HG03097 (cell line): Measurements from ENCODE around the gene MYCN.
"Not testable (repeated sequence)": the region's sequence is repeated elsewhere in the genome, so short reads cannot be mapped to it uniquely, and the experiment has no call there.

Experiments
- ATAC-seq: cut with Tn5 transposase; IDR thresholded peaks from one replicate; pipeline ENCODE4 v1.9.1; 2021; ENCODE audit not compliant: unreplicated experiment, low FRiP score

MYCN gene

DNA sequence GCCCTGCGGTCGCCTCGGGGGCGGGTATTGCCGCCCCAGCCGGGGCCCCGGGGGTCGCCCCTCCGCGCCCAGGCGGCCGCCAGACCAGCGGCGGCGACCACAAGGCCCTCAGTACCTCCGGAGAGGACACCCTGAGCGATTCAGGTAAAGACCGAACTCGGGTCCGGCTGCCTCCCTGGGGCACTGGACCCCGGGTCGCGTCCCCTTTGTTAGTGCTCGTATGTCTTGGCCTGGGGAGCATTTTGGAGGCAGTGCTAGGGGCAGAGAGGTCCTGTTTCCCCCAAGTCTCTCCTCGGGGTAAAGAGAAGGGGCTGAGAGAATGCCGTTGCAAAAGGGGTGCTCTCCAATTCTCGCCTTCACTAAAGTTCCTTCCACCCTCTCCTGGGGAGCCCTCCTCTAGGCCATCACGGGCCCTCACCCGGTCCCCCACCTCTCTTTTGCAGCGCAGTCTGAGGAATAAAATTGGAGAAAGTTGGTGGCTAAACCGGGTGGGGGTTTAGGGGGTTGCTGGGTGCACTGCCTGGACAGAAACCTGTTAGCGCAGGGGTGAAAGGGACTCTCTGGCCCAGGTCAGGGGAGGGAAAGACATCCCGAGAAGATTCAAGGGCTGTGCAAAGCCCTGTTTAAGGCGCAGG, 2.5 kb downstream of the MYCN start:
- ATAC-seq: no peak

- ATAC-seq: no peak
These were observed 3.3 kb downstream of the MYCN start for GRCh38 chr2:15943378-15944280.

DNA sequence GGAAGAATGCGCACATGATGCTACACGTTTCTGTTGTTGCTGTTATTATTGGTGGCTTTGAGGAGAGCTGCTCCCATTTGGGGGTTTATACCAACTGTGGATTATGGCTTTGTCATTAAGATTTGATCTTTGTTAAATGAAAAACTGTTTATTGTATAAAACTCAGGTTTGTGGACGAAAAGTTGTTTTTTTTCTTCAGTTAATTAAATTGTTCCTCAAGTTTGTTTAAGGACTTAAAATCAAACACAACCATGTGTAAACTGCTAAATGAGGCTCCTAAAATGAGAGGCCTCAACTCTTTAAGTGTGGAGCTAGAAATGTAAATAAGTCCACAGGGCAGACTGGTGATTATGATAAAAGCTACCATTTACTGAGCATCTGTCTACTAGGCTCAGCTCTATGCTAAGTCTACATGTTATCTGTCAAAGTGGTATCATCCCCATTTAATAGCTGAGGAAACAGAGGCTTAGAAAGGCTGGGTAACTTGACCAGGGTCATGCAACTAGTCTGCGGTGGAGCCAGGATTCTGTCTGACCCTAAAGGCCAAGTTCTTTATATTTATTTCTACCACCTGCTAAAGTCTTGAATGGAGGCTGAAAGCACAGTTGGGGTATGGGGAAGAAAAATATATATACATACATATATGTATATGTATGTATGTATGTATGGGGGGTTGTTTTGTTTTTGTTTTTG, 4.1 kb downstream of the MYCN start:
- no peak for ATAC-seq

- no peak for ATAC-seq
These were observed 5.8 kb downstream of the MYCN start for GRCh38 chr2:15945909-15946705.

GRCh38 chr2:15946983-15947382, 6.6 kb downstream of the MYCN start:
- ATAC-seq: no peak

GRCh38 chr2:15947431-15947830, 7.1 kb downstream of the MYCN start:
- ATAC-seq: no peak

DNA sequence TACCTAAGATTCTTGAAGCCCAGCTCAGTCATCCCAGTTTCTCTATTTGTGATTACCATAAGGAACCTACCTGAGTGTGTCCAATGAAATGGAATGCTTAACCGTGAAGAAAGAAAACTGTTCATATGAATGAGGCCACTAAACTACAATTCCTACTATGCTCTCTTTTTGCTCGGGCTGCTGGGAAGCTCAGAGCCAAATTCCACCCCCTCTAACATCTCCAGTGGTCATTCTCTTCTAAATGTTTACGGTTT, 8.3 kb downstream of the MYCN start:
- no peak for ATAC-seq

GRCh38 chr2:15949126-15949525, 8.8 kb downstream of the MYCN start:
- no peak for ATAC-seq

GRCh38 chr2:15949551-15949950, 9.2 kb downstream of the MYCN start:
- no peak for ATAC-seq

DNA sequence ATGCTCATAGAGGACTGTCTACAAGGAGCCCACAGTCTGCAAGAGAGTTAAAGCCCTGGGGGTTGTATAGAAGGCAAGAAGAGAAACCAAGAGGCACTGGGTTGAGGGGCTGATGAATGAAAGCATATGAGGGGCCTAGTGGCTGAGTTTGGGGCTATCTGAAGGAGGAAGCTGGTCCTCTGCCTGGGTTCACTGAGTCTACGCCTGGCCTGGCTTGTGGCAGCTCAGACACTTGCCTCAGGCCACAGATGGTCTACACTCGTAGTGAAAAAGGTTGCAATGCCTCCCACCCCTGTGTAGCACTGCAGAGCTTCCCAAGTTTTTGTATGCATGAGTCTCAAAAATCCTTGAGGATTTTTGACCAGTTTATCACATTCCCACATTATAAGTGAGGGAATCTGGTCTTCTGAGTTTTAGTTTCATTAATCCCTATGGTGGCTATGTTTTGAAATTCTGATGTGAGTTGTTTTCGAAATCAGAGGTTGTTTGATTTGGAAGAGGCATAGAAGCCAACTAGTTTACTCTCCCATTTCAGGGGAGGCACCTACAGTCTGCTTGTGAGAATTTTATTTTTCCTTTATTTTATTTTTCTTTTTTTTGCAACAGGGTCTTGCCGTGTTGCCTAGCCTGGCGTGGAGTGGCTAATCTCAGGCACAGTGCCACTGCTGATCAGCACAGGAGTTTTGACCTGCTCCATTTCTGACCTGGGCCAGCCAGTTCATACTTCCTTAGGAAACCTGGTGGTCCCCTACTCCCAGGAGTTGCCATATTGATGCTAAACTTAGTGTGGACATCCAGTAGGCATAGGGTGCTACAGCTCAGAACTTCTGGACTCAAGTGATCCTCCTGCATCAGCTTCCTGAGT, 10.0 kb downstream of the MYCN start:
- ATAC-seq: no peak

DNA sequence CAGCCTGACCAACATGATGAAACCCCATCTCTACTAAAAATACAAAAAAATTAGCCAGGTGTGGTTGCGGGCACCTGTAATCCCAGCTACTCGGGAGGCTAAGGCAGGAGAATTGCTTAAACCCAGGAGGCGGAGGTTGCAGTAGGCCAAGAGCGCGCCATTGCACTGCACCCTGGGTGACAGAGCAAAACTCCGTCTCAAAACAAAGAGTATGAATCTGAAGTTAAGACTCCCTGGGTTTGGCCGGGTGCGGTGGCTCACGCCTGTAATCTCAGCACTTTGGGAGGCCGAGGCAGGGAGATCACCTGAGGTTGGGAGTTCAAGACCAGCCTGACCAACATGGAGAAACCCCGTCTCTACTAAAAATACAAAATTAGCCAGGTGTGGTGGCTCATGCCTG, 11.6 kb downstream of the MYCN start:
- ATAC-seq: not testable (repeated sequence)

DNA sequence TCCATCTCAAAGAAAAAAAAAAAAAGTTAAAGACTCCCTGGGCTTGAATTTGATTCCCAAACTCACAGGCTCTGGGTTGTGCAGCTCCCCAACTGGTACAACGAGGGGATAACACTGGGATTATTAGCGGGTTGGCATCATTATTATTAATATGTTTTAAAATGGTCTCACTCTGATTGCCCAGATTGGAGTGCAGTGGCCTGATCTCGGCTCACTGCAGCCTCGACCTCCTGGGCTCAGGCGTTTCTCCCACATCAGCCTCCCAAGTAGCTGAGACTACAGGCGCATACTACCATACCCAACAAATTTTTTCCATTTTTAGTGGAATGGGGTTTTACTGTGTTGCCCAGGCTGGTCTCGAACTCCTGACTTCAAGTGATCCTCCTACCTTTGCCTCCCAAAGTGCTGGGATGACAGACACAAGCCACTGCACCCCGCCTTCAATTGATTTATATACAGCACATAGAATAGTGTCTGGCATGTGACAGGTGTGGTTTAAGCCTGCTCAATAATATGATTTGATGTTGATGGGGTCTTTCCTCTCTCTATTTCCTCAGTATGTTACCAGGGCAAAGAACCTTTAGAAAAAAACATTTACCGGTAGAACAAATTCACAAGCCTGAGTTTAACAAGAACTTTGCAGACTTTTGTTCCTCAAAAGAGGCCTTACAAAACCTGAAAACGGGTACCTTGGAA, 12.2 kb downstream of the MYCN start:
- ATAC-seq: no peak

GRCh38 chr2:15953147-15953630, 12.8 kb downstream of the MYCN start:
- no peak for ATAC-seq

GRCh38 chr2:15953891-15954680, 13.7 kb downstream of the MYCN start:
- ATAC-seq: no peak

GRCh38 chr2:15954761-15955160, 14.4 kb downstream of the MYCN start:
- ATAC-seq: no peak

DNA sequence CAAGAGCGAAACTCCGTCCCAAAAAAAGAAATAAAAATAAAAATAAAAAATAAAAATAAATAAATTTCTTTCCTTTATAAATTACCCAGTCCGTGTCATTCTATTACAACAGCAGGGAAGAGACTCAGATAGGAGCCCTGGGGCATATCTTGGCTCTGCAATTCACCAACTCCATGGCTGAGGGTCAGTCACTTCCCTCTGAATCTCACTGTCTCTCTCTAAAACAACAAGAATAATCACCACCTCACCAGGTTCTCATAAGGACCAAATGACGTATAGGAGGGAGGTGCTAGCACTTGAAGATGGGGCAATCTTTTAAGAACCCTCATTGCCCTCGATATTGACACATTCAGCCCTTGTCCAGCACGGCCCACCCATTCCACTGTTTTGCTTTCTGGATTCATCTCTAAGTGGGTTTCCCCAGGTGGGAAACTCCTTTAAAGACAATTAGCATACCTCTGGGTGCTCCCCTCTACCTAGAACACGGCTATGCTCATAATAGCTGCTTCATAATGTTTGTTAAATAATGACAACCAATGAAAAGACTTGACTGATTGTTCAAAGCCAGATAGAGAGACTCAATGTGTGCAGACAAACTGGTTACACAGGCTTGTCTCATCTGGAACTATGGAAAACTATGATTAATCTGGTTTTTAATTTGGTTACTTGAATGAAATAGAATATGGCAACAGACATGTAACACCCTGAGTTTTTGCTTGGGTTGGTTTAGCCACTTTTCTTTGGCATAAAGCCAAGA, 15.1 kb downstream of the MYCN start:
- no peak for ATAC-seq

DNA sequence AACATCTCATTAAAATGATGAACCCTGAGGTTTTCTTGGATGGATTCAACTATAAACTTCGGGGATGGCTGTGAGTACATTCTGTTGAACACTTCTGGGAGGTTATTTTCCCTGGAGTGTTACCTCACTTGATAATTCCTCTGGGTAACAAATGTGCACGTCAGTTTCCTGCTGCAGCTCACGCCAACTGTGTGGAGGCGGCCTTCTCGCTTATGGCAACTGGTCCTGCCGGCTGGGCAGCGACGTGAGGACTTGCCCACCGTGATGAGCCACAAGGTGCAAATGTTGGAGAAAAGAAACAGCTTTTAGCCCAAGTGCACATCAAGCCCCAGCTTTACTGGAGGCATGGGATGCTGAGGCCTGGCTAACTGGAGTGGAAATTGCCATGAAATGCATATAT, 15.9 kb downstream of the MYCN start:
- no peak for ATAC-seq
